GM19240 (cell line): ENCODE data around the gene PRX.
A peak's percentile ranks its signal among the peaks of the same experiment; 100 is the strongest.
"Not testable (repeated sequence)": the region's sequence is repeated elsewhere in the genome, so short reads cannot be mapped to it uniquely, and the experiment has no call there.

Experiments used
- DNase-seq: peaks from one replicate; pipeline ENCODE4 v3.0.0; 2011; ENCODE audit warnings: low spot score; ENCODE audit not compliant: insufficient read length

Gene PRX

GRCh38 chr19:40441719-40442253 is 28.6 kb upstream of the PRX start:
- DNase-seq: no peak

- DNase-seq: no peak
Observed at GRCh38 chr19:40438284-40438683, 25.1 kb upstream of the PRX start.

- DNase-seq: no peak
Observed at GRCh38 chr19:40433391-40434216, 20.4 kb upstream of the PRX start.

- DNase-seq: not testable (repeated sequence)
Observed at GRCh38 chr19:40432760-40433159, 19.6 kb upstream of the PRX start.

DNA sequence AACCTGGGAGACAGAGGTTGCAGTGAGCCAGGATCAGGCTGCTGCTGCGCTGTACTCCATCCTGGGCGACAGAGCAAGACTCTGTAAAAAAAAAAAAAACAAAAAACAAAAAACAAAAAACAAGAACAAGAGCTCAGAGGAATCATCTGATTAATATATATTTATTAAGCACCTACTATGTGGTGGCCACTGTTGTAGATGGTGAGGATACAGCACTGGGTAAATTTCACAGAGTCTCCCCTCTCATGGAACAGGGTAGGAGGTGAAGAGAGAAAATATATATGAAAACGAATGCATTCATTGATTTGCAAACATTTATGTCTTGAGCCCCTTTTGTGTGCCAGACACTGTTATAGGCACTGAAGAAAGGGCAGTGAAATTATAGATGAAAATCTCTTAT is 18.5 kb upstream of the PRX start:
- DNase-seq: no peak

- DNase-seq: not testable (repeated sequence)
Observed at GRCh38 chr19:40430242-40430641, 17.1 kb upstream of the PRX start.

DNA sequence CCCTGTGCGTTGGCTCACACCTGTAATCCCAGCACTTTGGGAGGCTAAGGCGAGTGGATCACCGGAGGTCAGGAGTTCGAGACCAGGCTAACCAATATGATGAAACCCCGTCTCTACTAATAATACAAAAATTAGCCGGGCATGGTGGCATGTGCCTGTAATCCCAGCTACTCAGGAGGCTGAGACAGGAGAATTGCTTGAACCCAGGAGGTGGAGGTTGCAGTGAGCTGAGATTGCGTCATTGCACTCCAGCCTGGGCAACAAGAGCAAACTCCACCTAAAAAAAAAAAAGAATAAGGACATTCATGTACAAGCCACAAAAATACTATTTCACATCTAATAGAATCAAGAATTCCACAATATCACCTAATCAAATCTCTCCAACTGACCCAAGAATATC is 15.0 kb upstream of the PRX start:
- DNase-seq: not testable (repeated sequence)

GRCh38 chr19:40425450-40426287 is 12.5 kb upstream of the PRX start, which contains the start of gene SERTAD1:
Gene SERTAD1 (minus strand): TSS chr19:40425992. CDS start chr19:40423546, 2,446 bp downstream.
- peak; percentile 98 for DNase-seq

DNA sequence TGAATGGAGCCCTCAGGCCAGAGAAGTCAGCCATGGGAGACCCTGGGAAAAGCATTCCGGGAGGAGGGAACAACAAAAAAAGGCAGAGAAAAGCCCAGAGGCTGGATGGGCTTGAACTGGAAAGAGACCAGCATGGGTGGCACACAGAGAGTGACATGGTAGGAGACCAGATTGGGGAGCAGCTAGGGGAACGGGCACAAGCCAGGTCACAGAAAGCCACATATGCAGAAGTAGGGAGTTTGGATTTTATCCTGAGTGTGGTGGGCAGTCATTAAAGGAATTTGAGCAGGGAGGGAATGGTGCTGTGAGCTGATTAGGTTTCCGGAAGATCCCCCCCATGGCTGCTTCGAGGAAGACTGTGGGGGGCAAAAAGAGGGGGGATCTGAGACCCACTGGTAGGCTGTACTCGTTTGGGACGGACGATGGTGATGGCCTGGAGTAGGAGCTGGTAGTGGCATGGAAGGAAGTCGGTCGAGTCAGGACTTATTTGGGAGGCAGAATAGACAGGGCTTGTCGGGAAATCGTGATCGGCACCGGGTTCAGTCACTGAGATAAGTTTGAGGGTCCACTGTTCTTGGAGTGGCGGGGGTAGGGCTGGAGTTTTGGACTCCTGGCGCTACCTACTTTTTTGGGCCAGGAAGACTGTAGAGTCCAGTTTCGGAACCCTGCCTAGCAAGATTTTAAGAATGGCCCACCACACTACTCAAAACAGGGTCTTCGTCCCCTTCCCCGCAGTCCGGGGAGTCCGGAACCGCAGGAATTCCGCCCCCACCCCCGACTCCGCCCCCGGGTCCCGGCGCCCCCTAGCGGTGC is 11.7 kb upstream of the PRX start:
- no peak for DNase-seq

- DNase-seq: no peak
Observed at GRCh38 chr19:40423938-40424337, 10.8 kb upstream of the PRX start.

DNA sequence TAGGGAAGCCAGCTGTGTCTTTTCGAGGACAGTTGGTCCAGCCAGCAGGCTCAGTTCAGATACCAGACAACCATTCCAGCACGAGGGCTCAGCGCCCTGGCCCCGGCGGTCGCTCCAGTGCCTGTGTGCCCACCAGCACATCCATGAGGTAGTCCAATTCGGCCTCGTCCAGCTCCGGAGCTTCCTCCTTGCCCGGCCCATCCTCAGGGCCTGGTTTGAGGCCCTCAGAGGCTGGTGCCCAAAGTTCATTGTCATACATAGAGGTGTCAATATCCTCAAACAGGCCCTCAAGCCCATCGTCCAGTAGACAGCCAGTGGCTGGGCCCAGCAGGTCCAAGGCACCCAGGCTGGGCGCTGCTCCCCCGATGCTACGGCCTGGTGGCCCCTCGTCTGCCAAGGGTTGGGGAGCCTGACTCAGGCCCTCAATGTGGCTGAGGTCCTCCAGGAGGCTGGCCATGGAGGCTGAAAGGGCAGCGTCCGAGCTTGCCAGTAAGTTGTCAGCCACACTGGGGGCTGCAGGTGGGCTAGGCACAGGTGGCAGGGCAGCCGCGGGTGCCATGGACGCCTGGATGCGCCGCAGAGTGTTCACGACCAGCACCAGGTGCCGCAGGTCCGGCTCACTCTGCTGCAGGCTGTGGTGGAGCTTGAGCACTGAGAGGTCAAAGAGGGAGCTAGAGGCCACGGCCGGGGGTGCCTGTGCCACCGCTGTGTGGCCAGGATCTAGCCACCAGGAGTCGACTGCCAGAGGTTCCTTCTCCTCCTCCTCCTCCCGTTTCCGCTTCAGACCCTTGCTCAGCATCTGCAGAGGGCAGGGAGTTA is 9.8 kb upstream of the PRX start:
- no peak for DNase-seq

- DNase-seq: no peak
Observed at GRCh38 chr19:40421993-40422747, 9.0 kb upstream of the PRX start.

DNA sequence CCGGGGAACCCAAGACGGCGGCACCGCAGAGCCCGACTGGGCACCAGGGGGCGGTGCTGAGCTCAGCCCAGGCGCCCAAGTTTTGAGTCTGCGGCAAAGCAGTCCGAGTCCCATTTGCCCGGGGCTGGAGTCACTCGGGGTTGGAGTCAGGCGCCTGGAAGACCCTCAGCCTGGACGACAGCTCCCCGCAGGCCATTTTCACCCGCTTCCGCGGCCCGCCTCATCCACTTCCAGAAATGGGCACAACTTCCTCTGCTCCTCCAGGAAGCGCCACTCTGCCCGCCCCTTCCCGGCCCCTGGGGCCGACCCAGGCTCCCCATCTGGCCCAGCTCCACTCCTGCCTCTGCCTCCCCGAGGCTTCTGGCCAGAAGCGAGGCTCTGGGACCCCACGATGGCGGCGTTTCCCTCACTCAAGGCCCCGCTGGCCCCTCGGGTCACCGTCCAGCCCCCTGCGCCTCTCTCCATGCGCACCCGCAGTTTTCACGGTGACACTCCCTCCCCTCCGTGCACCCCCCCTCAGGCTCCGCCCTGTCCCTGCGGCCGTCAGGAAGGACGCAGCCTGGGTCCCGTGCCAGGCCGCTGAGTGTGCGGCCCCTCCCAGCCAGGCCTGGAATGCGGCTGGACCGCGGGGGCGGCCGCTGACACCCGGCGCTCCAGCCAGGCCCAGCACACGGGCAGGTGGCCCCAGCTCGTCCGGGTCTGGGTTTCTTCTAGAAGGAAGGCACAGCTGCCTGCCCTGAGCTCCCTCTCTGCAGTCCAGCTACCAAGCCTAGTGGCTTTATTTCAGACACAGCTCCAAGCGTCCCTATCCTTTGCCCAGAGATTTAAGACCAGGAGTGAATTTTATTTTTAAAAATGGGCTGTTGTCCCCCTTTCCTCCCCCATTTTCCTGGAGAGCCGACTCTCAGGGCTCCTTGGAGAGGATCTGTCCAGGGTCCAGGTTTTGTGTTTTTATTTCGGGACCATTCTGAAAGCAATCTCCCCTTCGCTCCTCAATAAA is 7.9 kb upstream of the PRX start:
- peak; percentile 69 for DNase-seq

GRCh38 chr19:40420451-40420765 is 7.2 kb upstream of the PRX start:
- no peak for DNase-seq

GRCh38 chr19:40419780-40420179 is 6.6 kb upstream of the PRX start:
- no peak for DNase-seq

DNA sequence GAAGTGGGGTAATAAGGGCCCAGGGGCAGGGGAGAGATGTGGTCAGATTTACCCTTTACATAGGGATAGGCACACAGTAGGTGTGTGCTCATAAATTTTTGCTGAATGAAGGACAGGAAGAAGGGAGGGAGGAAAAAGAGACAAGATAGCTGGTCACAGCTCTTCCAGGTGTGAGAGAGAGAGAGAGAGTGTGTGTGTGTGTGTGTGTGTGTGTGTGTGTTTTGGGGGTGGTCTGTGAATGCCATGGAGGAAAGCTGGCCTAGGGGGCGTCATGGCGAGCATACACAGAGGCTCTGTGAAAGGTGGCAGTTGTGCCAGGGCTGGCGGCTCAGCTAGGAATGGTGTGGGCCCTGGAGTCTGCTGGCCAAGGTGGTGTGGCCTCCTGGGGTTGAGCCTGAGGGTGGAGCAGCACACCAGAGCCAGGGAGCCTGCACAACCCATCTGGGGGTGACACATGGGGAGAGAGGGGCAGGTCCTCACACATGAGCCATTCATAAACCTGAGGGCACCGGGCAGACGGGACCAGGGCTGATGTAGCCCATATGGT is 6.0 kb upstream of the PRX start:
- DNase-seq: no peak

DNA sequence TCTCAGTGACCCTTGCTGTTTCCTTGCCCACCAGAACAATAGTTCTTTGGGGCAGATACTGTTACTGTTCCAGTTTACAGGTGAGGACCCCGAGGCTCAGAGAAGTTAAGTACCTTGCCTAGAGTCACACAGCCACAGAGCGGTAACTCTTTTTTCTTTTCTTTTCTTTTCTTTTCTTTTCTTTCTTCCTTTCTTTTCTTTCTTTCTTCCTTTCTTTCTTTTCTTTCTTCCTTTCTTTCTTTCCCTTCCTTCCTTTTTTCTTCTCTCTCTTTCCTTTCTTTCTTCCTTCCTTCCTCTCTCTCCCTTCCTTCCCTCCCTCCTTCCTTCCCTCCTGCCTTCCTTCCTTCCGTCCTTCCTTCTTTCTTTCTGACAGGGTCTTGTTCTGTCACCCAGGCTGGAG is 4.9 kb upstream of the PRX start:
- no peak for DNase-seq

DNA sequence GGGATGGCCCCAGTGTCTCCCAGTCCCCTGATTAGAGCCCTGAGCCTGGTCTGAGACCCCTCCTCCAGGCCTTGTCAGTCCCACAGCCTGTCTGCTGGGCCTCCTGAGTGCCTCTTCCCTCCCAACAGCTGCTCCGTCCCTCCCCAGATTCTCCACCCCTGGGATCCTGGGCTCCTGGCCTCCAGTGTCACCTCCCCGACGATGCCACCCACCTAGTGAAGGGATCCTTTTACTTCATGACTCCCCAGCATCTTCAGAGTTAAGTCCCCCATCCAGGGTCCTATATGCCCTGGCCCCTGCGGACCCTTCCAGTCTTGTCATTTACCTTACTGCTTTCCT is 4.4 kb upstream of the PRX start:
- no peak for DNase-seq
